ENCODE measurements around the gene PRKCSH. TPM values are rescaled to one million over a fixed set of nuclear protein-coding genes. Genes with fewer than 3 reads are reported as not detected.

Gene PRKCSH, protein sequence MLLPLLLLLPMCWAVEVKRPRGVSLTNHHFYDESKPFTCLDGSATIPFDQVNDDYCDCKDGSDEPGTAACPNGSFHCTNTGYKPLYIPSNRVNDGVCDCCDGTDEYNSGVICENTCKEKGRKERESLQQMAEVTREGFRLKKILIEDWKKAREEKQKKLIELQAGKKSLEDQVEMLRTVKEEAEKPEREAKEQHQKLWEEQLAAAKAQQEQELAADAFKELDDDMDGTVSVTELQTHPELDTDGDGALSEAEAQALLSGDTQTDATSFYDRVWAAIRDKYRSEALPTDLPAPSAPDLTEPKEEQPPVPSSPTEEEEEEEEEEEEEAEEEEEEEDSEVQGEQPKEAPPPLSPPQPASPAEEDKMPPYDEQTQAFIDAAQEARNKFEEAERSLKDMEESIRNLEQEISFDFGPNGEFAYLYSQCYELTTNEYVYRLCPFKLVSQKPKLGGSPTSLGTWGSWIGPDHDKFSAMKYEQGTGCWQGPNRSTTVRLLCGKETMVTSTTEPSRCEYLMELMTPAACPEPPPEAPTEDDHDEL
- total RNA-seq (2013): 113 TPM
- 100 to 1,000 TPM in 1 of 3 donors, 10 to 100 TPM in 2; 24.9 to 172 (median 28.4) TPM for polyA plus RNA-seq
- polyA minus RNA-seq: 54.7 and 86.8 TPM in 2 replicates
- 14.2 to 126 (median 71.0) reads per million in 11 experiments for total RNA-seq

- Histone ChIP-seq H3K27me3 (ENCODE audit: control insufficient read depth in 2 of 2, insufficient read depth in 2 of 2, low read length in 2 of 2) (no peaks in the 10 kb centered on the region), H3K36me3 (replicated peaks in 1 of 2; ENCODE audit: control insufficient read depth in 1 of 2, insufficient read depth in 2 of 2, low read length in 2 of 2) (peaks cover 20 to 26% of the 10 kb centered on the region in 2 donors), H4K20me1 (ENCODE audit: insufficient read depth, low read length) (no peaks in the 10 kb centered on the region), H3K4me2 (replicated peaks; ENCODE audit: extremely low read depth, low read length, poor library complexity, severe bottlenecking) (peak within 1 kb of the TSS; percentile 97), H3K27ac (ENCODE audit: low read depth in 1 of 2, low read length in 2 of 2) (peak within 1 kb of the TSS; percentile 63 to 82), H3K9ac (ENCODE audit: insufficient read depth, low read length, poor library complexity, severe bottlenecking) (peak within 1 kb of the TSS; percentile 65), H3K4me1 (ENCODE audit: control insufficient read depth in 1 of 2, insufficient read depth in 2 of 2, low read length in 2 of 2) (peaks cover 17 to 20% of the 10 kb centered on the region in 2 donors), H3K79me2 (ENCODE audit: insufficient read depth, low read length) (peaks cover 23% of the 10 kb centered on the region), H3K4me3 (replicated peaks in 1 of 3; ENCODE audit: low read depth in 2 of 3, low read length in 3 of 3) (peak within 1 kb of the TSS; percentile 61 to 82 (median 77)), H2AFZ (ENCODE audit: insufficient read depth, low read depth, low read length, poor library complexity, severe bottlenecking) (peak within 1 kb of the TSS; percentile 100), H3K9me3 (replicated peaks in 1 of 2; ENCODE audit: control insufficient read depth in 1 of 2, insufficient read depth in 1 of 2, low read length in 2 of 2) (no peaks in the 10 kb centered on the region)
- Mint-ChIP-seq H3K4me3 (peak within 1 kb of the TSS; percentile 98 to 100), H3K9me3 (peaks cover 0 to 3% (median 0%) of the 10 kb centered on the region in 7 donors), H3K27me3 (ENCODE audit: low read depth in 3 of 3) (peaks cover 0 to 6% (median 2%) of the 10 kb centered on the region in 3 donors), H3K4me1 (peaks cover 21% of the 10 kb centered on the region), H3K36me3 (peaks cover 18 to 37% of the 10 kb centered on the region in 2 donors), H3K27ac (peak within 1 kb of the TSS; percentile 96 to 99 (median 97))
- DNase-seq: peak; percentile 99 to 100 (median 99)
- intact Hi-C loops (cut with micrococcal nuclease): loop anchor here in 1 of 2 donors (2.0 kb wide), 1 partner anchor 52 kb away; no protein-coding TSS in a partner anchor
- TF ChIP-seq, protein P1, sequence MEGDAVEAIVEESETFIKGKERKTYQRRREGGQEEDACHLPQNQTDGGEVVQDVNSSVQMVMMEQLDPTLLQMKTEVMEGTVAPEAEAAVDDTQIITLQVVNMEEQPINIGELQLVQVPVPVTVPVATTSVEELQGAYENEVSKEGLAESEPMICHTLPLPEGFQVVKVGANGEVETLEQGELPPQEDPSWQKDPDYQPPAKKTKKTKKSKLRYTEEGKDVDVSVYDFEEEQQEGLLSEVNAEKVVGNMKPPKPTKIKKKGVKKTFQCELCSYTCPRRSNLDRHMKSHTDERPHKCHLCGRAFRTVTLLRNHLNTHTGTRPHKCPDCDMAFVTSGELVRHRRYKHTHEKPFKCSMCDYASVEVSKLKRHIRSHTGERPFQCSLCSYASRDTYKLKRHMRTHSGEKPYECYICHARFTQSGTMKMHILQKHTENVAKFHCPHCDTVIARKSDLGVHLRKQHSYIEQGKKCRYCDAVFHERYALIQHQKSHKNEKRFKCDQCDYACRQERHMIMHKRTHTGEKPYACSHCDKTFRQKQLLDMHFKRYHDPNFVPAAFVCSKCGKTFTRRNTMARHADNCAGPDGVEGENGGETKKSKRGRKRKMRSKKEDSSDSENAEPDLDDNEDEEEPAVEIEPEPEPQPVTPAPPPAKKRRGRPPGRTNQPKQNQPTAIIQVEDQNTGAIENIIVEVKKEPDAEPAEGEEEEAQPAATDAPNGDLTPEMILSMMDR (IDR thresholded peaks at IDR 0.05): peak; percentile 97
- WGBS (ENCODE audit: insufficient coverage): under 1% methylated on average over 53 of the region's 53 CpGs
Measured at GRCh38 chr19:11435057-11435832, at the start of gene PRKCSH, which contains the start of gene ODAD3. Gene PRKCSH (plus strand): TSS chr19:11435635. CDS start chr19:11436118, 483 bp downstream. Gene ODAD3 (minus strand): TSS chr19:11435121. CDS start chr19:11435016, 105 bp downstream.
